Fibroblast of villous mesenchyme (primary cell): ENCODE measurements around the gene ARHGEF17. TPM values are rescaled to one million over a fixed set of nuclear protein-coding genes. Genes with fewer than 3 reads are reported as not detected.

Experiments used
- DNase-seq: peaks from one replicate; pipeline ENCODE4 v3.0.0-alpha.2; 2010; ENCODE audit warnings: low read depth
- H3K4me3 ChIP-seq: 2 replicates; pipeline ENCODE4 v1.5.1; 2011; ENCODE audit warnings: low read depth, mild to moderate bottlenecking, low read length
- CTCF ChIP-seq: IDR thresholded peaks from 2 replicates; pipeline ENCODE4 v1.5.1; 2012; ENCODE audit warnings: low read depth, mild to moderate bottlenecking, low read length; ENCODE audit not compliant: insufficient read depth
- total RNA-seq: library from RNA; depleted of rRNA; stranded (reverse); fragments of >200 nt; gene quantifications from 2 replicates; pipeline ENCODE4 v1.2.3, GENCODE V29; 2012

ARHGEF17 gene
- total RNA-seq, 1 donor, result 71.2 TPM

GRCh38 chr11:73308961-73309919 is 1.2 kb downstream of the ARHGEF17 start:
- DNase-seq, result peak; percentile 97
- TF ChIP-seq CTCF, result no peak
- peak overlapping the region; percentile 81 for H3K4me3 ChIP-seq

DNA sequence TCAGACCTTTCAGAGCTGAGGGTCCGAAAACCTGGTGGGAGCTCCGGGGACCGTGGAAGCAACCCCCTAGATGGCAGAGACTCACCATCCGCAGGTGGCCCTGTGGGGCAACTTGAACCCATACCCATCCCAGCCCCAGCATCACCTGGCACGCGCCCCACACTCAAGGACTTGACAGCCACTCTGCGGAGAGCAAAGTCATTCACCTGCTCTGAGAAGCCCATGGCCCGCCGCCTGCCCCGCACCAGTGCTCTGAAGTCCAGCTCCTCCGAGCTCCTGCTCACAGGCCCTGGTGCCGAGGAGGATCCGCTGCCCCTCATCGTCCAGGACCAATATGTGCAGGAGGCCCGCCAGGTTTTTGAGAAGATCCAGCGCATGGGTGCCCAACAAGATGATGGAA is 2.0 kb downstream of the ARHGEF17 start:
- peak overlapping the region; percentile 81 for H3K4me3 ChIP-seq
- TF ChIP-seq CTCF, result no peak
- no peak for DNase-seq

DNA sequence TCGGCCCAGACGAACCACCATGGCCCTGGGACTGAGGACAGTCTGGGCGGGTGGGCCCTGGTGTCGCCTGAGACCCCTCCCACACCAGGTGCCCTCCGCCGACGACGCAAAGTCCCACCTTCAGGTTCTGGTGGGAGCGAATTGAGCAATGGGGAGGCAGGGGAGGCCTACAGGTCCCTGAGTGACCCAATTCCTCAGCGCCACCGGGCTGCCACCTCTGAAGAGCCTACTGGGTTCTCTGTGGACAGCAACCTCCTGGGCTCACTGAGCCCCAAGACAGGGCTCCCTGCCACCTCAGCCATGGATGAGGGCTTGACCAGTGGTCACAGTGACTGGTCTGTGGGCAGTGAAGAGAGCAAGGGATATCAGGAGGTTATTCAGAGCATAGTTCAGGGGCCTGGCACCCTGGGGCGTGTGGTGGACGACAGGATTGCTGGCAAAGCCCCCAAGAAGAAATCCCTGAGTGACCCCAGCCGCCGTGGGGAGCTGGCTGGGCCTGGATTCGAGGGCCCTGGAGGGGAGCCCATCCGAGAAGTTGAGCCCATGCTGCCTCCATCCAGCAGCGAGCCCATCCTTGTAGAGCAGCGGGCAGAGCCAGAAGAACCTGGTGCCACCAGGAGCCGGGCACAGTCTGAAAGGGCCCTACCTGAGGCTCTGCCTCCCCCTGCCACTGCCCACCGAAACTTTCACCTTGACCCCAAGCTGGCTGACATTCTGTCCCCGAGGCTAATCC is 2.8 kb downstream of the ARHGEF17 start:
- H3K4me3 ChIP-seq, result peak overlapping the region; percentile 81
- no peak for DNase-seq
- no peak for TF ChIP-seq CTCF

GRCh38 chr11:73311394-73311869 is 3.4 kb downstream of the ARHGEF17 start:
- no peak for DNase-seq
- no peak for TF ChIP-seq CTCF
- peak overlapping the region; percentile 81 for H3K4me3 ChIP-seq

DNA sequence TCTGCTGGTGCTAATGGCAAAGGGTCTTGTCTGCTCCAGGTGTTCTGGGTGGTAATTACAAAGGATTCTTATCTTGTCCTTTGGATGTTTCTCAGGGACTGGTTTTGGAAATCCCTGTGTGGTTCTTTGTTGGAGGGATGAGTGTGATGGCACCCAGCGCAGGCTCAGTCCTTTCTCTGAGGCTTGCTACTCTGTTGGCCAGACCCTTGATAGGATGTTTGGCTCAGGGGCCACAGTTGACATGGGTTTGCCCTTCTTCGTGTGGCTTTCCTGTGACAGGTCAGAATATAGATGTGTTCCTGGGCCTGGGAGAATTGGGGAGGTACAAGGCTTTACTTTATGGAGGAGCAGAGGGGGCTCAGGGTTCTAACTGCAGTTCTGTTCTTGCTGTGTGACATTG is 4.0 kb downstream of the ARHGEF17 start:
- no peak for TF ChIP-seq CTCF
- H3K4me3 ChIP-seq, result peak overlapping the region; percentile 81
- DNase-seq, result no peak

- TF ChIP-seq CTCF, result no peak
- H3K4me3 ChIP-seq, result peak overlapping the region; percentile 81
- DNase-seq, result peak; percentile 66
These were observed 4.8 kb downstream of the ARHGEF17 start for GRCh38 chr11:73312851-73313327.
